Dendritic cell treated with granulocyte-macrophage colony-stimulating factor and Interleukin-4, amounts not matched to agents 40 ng/mL and 50 ng/mL, for 4 days (primary cell): ENCODE data around the gene CAP1.
"Not testable (repeated sequence)": the region's sequence is repeated elsewhere in the genome, so short reads cannot be mapped to it uniquely, and the experiment has no call there.

Experiments used
- H3K27ac Mint-ChIP-seq: one replicate; pipeline ENCODE4 v1.8.0; 2022; ENCODE audit warnings: mild to moderate bottlenecking, mixed read lengths
- H3K27me3 Mint-ChIP-seq: one replicate; pipeline ENCODE4 v1.8.0; 2022; ENCODE audit warnings: mild to moderate bottlenecking, mixed read lengths
- H3K36me3 Mint-ChIP-seq: one replicate; pipeline ENCODE4 v1.8.0; 2022; ENCODE audit warnings: low read depth, mixed read lengths
- H3K4me1 Mint-ChIP-seq: one replicate; pipeline ENCODE4 v1.8.0; 2022; ENCODE audit warnings: low read depth, mixed read lengths
- H3K4me3 Mint-ChIP-seq: one replicate; pipeline ENCODE4 v1.8.0; 2022; ENCODE audit warnings: mild to moderate bottlenecking, moderate library complexity, mixed read lengths
- H3K9me3 Mint-ChIP-seq: one replicate; pipeline ENCODE4 v1.8.0; 2022; ENCODE audit warnings: mixed read lengths
- intact Hi-C: fragments of 100-400 bp; cut with micrococcal nuclease; formaldehyde crosslinking; loops from one replicate; pipeline ENCODE4 v1.15.0; 2022

CAP1 gene

DNA sequence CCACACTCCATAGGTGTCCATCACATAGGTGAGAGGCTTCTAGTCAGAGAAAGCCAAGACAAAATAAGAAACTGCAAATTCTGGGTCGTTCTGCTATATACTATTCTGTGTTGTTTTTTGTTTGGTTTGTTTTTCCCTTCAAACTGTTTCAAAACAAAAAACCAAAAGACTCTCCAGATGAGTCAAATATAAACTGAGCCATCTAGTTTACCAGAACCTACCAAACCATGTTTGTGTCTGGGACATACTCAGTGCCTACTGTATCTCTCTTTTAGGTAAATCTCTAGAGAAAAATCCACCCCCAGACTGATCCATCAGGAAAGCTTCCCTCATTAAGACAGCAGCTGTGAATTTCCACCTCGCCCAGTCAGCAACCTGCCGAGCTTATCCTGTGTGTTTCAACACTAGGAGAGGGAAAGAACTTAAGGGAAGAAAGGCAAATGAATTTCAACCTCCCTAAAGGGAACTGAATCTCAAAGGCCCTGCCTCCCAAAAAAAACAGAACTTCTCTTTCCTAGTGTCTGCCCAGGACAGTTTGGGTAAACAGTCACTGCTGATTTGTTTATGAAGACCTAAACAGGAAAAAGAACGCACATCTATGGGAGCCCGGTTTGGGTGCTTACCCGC, 39.4 kb downstream of the CAP1 start:
- peak overlapping the region; percentile 2 for H3K4me3 Mint-ChIP-seq
- peaks cover 74% of the 10 kb centered on the region for H3K4me1 Mint-ChIP-seq
- H3K27ac Mint-ChIP-seq = peak overlapping the region; percentile 75
- intact Hi-C loops = loop anchor here (5.0 to 10.0 kb wide), 4 partner anchors 38 to 325 kb away; partner anchors contain the start of genes CAP1 and COL9A2
- H3K27me3 Mint-ChIP-seq = no peaks in the 10 kb centered on the region
- peaks cover 92% of the 10 kb centered on the region for H3K36me3 Mint-ChIP-seq
- H3K9me3 Mint-ChIP-seq = no peaks in the 10 kb centered on the region

GRCh38 chr1:40081871-40082270, 41.3 kb downstream of the CAP1 start:
- intact Hi-C loops = loop anchor here (10.0 kb wide), 3 partner anchors 183 to 323 kb away; partner anchors contain the start of gene COL9A2
- Mint-ChIP-seq H3K4me3 (no peak overlapping the region), H3K9me3 (no peaks in the 10 kb centered on the region), H3K36me3 (peaks cover 92% of the 10 kb centered on the region), H3K27ac (peak overlapping the region; percentile 75), H3K27me3 (no peaks in the 10 kb centered on the region), H3K4me1 (peaks cover 89% of the 10 kb centered on the region)

DNA sequence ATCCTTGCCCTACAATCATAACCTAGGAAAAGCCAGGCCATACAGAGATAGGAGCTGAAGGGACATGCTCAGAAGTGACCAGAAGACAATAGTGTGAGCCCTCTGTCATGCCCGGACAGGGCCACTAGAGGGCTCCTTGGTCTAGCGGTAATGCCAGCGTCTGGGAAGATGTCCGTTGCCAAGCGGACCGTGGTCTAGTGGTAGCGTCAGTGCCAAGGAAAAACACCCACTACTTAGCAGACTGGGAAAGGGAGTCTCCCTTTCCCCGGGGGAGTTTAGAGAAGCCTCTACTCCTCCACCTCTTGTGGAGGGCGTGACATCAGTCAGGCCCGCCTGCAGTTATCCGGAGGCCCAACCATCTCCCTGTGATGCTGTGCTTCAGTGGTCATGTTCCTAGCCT, 44.2 kb downstream of the CAP1 start:
- Mint-ChIP-seq H3K4me1 (peaks cover 71% of the 10 kb centered on the region), H3K36me3 (peaks cover 96% of the 10 kb centered on the region)
- H3K9me3 Mint-ChIP-seq, H3K27me3 Mint-ChIP-seq, H3K27ac Mint-ChIP-seq, H3K4me3 Mint-ChIP-seq: not testable (repeated sequence)
- intact Hi-C loops = loop anchor here (10.0 kb wide), 3 partner anchors 180 to 320 kb away; partner anchors contain the start of gene COL9A2

DNA sequence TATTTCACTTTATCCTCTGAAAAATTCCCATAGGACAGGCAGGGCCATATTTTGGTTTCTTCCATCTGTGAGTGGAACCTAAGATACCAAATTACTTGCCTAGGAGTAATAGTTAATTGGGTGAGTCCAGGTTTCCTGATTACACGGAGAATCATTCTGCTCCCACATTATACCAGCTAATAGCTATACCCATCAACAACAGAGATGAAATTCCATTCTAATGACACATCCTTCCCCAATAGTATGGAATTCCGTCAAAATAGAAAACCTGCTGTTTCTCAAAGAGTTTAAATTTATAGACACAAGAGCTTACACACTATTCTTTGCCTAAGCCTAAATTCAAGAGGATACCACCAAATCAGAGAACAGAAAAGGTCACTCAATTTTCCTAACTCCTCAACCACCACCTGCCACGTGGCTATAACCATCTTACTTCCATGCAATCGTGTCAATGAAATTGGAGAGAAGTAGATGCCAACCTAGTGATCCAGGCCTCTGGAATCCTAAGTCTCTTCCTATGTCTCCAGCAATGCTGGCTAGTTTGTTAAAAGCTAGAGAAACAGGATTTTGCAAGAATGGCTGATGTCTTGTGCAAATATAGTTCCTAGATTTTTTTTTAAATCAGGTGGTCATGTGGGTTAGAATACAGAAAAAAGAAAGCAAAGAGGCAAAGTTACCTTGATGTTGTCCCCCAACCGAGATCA, 50.3 kb downstream of the CAP1 start:
- H3K4me3 Mint-ChIP-seq = no peak overlapping the region
- H3K27me3 Mint-ChIP-seq = no peaks in the 10 kb centered on the region
- intact Hi-C loops = loop anchor here (10.0 kb wide), 1 partner anchor 74 kb away; the partner anchor contains the start of gene RLF
- no peaks in the 10 kb centered on the region for H3K9me3 Mint-ChIP-seq
- peaks cover 85% of the 10 kb centered on the region for H3K36me3 Mint-ChIP-seq
- no peak overlapping the region for H3K27ac Mint-ChIP-seq
- peaks cover 38% of the 10 kb centered on the region for H3K4me1 Mint-ChIP-seq

DNA sequence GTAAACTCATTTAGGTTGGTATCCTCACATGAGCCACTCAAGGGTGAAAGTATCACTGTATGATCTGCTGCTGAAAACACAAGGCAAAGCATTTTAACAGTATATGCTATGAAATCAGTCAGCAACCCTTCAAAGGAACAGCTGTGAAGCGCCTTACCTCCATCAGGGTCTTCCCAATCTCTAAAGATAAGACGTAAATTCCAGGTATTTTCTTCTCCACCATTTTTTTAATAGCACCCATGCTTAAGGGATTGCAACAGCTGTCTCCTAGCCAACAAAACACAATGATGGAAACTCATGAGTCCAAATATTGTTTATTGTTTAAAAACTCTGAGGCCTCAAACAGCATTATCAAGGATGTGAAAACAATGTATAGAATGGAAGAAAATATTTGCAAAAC, 51.7 kb downstream of the CAP1 start:
- no peaks in the 10 kb centered on the region for H3K27me3 Mint-ChIP-seq
- peaks cover 34% of the 10 kb centered on the region for H3K4me1 Mint-ChIP-seq
- intact Hi-C loops = loop anchor here (10.0 kb wide), 1 partner anchor 73 kb away; the partner anchor contains the start of gene RLF
- no peak overlapping the region for H3K4me3 Mint-ChIP-seq
- H3K27ac Mint-ChIP-seq = no peak overlapping the region
- H3K36me3 Mint-ChIP-seq = peaks cover 79% of the 10 kb centered on the region
- H3K9me3 Mint-ChIP-seq = no peaks in the 10 kb centered on the region

DNA sequence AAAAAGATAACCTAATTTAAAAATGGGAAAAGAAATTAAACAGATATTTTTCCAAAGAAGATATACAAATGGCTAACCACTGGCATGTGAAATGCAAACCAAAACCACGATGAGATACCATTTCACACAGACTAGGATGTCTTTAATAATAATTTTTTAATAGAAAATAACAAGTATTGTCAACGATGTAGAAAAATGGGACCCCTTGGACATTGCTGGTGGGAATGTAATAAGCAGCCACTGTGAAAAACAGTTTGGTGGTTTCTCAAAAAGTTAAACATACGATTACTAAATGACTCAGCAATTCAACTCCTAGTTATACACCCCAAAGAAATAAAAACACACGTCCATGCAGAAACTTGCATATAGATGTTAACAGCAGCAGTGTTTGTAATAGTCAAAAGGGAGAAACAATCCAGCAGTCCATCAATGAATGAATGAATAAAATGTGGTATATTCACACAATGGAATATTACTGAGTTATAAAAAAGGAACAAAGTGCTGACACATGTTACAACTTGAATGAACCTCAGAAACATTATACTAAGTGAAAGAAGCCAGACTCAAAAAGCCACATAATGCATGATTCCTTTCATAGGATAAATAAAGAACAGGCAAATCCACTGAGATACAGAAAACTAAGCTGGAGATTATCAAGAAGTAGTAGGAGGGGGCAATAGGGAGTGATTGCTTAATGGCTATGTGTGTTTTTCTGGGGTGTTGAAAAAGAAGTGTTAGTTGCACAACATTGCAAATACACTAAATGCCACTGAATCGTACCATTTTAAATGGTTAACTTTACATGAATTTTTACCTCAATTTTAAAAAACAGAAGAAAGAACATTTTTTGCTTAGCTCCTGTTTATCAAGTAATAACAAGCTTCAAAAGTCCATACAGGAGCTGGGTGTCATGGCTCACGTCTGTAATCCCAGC, 52.4 kb downstream of the CAP1 start:
- H3K36me3 Mint-ChIP-seq = peaks cover 72% of the 10 kb centered on the region
- intact Hi-C loops = loop anchor here (10.0 kb wide), 1 partner anchor 72 kb away; the partner anchor contains the start of gene RLF

GRCh38 chr1:40094466-40095110, 54.1 kb downstream of the CAP1 start:
- peaks cover 2% of the 10 kb centered on the region for H3K27me3 Mint-ChIP-seq
- H3K9me3 Mint-ChIP-seq = no peaks in the 10 kb centered on the region
- peak overlapping the region; percentile 95 for H3K4me3 Mint-ChIP-seq
- intact Hi-C loops = loop anchor here (10.0 kb wide), 1 partner anchor 70 kb away; the partner anchor contains the start of gene RLF
- H3K4me1 Mint-ChIP-seq = peaks cover 35% of the 10 kb centered on the region
- peaks cover 56% of the 10 kb centered on the region for H3K36me3 Mint-ChIP-seq
- H3K27ac Mint-ChIP-seq = peak overlapping the region; percentile 93

More for the DNA sequence above, 52.4 kb downstream of the CAP1 start:
- Mint-ChIP-seq H3K4me1 (peaks cover 35% of the 10 kb centered on the region), H3K27ac (peak overlapping the region; percentile 93), H3K4me3 (peak overlapping the region; percentile 49), H3K27me3 (no peaks in the 10 kb centered on the region), H3K9me3 (no peaks in the 10 kb centered on the region)

GRCh38 chr1:40095806-40096205, 55.3 kb downstream of the CAP1 start:
- H3K27me3 Mint-ChIP-seq = peaks cover 3% of the 10 kb centered on the region
- H3K4me1 Mint-ChIP-seq = peaks cover 35% of the 10 kb centered on the region
- intact Hi-C loops = loop anchor here (10.0 kb wide), 1 partner anchor 69 kb away; the partner anchor contains the start of gene RLF
- H3K36me3 Mint-ChIP-seq = peaks cover 46% of the 10 kb centered on the region
- H3K9me3 Mint-ChIP-seq = no peaks in the 10 kb centered on the region
- H3K27ac Mint-ChIP-seq = peak overlapping the region; percentile 93
- H3K4me3 Mint-ChIP-seq = peak overlapping the region; percentile 95

DNA sequence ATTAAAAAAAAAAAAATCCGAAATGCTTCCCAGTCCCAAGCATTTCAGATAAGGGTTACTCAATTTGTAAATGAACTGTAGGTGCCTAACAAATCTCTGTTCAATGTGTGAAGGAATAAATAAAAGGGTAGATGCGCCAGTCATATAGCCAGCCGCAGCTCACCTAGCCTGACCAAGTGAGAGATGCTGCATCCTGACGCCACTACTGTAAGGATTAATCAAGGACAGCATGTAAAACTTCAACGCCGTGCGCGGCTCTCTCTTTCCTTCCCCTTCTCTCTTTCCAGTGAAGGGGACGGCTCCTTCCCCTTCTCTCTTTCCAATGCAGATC, 56.1 kb downstream of the CAP1 start:
- intact Hi-C loops = loop anchor here (10.0 kb wide), 1 partner anchor 68 kb away; the partner anchor contains the start of gene RLF
- Mint-ChIP-seq H3K9me3 (no peaks in the 10 kb centered on the region), H3K4me3 (peak overlapping the region; percentile 95), H3K27ac (peak overlapping the region; percentile 93), H3K27me3 (peaks cover 6% of the 10 kb centered on the region), H3K36me3 (peaks cover 38% of the 10 kb centered on the region), H3K4me1 (peaks cover 35% of the 10 kb centered on the region)

DNA sequence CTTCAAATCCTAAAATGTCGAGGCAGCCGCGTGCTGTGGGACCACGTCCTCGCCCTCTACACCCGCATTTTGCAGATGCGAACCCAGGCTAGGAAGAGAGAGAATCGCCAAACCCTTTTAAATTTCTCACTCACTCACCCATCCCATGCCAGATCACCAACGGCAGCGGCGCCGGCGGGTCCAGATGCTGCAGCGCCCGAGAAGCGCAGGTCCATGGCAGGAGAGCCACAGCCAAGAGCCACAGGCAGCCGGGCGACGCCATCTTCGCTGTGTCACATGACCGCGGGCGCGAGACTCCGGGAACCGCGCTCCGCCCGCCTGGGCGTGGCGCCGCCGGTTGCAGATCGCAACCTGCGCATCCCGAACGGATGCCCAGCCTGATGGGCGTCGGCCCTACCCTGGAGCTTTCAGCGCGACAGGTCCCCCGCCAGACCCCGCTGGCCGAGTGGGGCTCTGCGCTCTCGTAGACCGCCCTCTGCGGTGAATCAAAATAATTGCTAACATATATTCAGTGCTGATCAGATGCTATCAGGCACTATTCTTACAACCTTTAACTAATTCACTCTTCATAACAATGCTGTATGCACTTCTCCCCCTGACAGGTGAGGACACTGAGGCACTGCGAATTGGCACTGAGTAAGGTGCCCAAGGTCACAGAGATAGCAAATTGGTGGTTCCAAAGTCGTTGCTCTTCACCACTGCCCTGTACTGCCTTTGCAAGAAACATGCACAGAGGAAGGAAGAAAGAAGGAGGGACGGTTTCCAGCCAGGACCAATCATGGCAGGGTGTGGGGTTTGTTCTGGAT, 56.7 kb downstream of the CAP1 start, which contains the start of gene PPT1:
Gene PPT1 (minus strand): TSS at position 276 of the 806 bp plus-strand sequence. CDS start 14 bp downstream, at position 262.
- H3K4me1 Mint-ChIP-seq = peaks cover 35% of the 10 kb centered on the region
- peaks cover 33% of the 10 kb centered on the region for H3K36me3 Mint-ChIP-seq
- H3K4me3 Mint-ChIP-seq = peak within 1 kb of the TSS; percentile 95
- peak within 1 kb of the TSS; percentile 93 for H3K27ac Mint-ChIP-seq
- intact Hi-C loops = loop anchor here (10.0 kb wide), 1 partner anchor 68 kb away; the partner anchor contains the start of gene RLF
- peaks cover 3% of the 10 kb centered on the region for H3K9me3 Mint-ChIP-seq
- peaks cover 7% of the 10 kb centered on the region for H3K27me3 Mint-ChIP-seq

DNA sequence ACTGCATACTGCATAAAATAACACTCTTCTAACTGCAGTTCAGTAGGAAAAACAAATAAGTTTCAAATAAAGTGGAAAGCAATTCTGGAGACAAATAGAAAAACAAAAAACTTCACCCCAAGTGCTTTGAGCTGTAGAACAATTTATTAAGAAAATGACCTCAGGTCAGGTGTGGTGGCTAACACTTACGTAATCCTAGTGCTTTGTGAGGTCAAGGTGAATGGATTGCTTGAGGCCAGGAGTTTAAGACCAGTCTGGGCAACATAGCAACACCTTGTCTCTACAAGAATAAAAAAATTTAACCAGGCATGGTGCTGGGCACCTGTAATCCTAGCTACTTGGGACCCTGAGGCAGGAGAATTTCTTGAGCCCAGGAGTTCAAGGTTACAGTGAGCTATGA, 61.5 kb downstream of the CAP1 start:
- no peak overlapping the region for H3K4me3 Mint-ChIP-seq
- H3K27me3 Mint-ChIP-seq = peaks cover 7% of the 10 kb centered on the region

GRCh38 chr1:40102896-40103295, 62.4 kb downstream of the CAP1 start:
- Mint-ChIP-seq H3K4me1 (peaks cover 6% of the 10 kb centered on the region), H3K27ac (no peak overlapping the region), H3K4me3 (no peak overlapping the region), H3K27me3 (peaks cover 7% of the 10 kb centered on the region), H3K36me3 (no peaks in the 10 kb centered on the region), H3K9me3 (peaks cover 9% of the 10 kb centered on the region)
- intact Hi-C loops = no loop called here

More for the DNA sequence above, 61.5 kb downstream of the CAP1 start:
- Mint-ChIP-seq H3K27ac (no peak overlapping the region), H3K36me3 (peaks cover 1% of the 10 kb centered on the region), H3K9me3 (peaks cover 9% of the 10 kb centered on the region), H3K4me1 (peaks cover 12% of the 10 kb centered on the region)
- intact Hi-C loops = no loop called here
